ENCODE data around the gene PIGR.

GRCh38 chr1:206885341-206886060 lies 60.8 kb downstream of the PIGR start:
- TF ChIP-seq POLR2A (IDR thresholded peaks at IDR 0.05; ENCODE audit: borderline replicate concordance, extremely low read depth, insufficient read depth, insufficient read length) (no peak), SIN3A (IDR thresholded peaks at IDR 0.05; ENCODE audit: low read depth) (no peak), POLR2AphosphoS5 (IDR thresholded peaks at IDR 0.05; ENCODE audit: low read depth, low read length) (no peak), RAD21 (IDR thresholded peaks at IDR 0.05; ENCODE audit: low read depth) (no peak), EZH2 (IDR thresholded peaks at IDR 0.05) (no peak), REST (IDR thresholded peaks at IDR 0.05; ENCODE audit: low read depth) (no peak), JUND (IDR thresholded peaks at IDR 0.05) (no peak), SP1 (IDR thresholded peaks at IDR 0.05; ENCODE audit: low read depth) (no peak)
- TF ChIP-seq, protein P1, sequence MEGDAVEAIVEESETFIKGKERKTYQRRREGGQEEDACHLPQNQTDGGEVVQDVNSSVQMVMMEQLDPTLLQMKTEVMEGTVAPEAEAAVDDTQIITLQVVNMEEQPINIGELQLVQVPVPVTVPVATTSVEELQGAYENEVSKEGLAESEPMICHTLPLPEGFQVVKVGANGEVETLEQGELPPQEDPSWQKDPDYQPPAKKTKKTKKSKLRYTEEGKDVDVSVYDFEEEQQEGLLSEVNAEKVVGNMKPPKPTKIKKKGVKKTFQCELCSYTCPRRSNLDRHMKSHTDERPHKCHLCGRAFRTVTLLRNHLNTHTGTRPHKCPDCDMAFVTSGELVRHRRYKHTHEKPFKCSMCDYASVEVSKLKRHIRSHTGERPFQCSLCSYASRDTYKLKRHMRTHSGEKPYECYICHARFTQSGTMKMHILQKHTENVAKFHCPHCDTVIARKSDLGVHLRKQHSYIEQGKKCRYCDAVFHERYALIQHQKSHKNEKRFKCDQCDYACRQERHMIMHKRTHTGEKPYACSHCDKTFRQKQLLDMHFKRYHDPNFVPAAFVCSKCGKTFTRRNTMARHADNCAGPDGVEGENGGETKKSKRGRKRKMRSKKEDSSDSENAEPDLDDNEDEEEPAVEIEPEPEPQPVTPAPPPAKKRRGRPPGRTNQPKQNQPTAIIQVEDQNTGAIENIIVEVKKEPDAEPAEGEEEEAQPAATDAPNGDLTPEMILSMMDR (IDR thresholded peaks at IDR 0.05 in 2 of 3, conservative IDR thresholded peaks at IDR 0.05 in 1 of 3; ENCODE audit: borderline replicate concordance in 1 of 3, insufficient read depth in 1 of 3, low read depth in 2 of 3, low read length in 2 of 3): no peak
- TF ChIP-seq, protein P2, sequence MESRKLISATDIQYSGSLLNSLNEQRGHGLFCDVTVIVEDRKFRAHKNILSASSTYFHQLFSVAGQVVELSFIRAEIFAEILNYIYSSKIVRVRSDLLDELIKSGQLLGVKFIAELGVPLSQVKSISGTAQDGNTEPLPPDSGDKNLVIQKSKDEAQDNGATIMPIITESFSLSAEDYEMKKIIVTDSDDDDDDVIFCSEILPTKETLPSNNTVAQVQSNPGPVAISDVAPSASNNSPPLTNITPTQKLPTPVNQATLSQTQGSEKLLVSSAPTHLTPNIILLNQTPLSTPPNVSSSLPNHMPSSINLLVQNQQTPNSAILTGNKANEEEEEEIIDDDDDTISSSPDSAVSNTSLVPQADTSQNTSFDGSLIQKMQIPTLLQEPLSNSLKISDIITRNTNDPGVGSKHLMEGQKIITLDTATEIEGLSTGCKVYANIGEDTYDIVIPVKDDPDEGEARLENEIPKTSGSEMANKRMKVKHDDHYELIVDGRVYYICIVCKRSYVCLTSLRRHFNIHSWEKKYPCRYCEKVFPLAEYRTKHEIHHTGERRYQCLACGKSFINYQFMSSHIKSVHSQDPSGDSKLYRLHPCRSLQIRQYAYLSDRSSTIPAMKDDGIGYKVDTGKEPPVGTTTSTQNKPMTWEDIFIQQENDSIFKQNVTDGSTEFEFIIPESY (IDR thresholded peaks at IDR 0.05; ENCODE audit: extremely low read depth, insufficient replicate concordance, low read length): no peak

Measured in HCT116 (cell line).